ENCODE data around the gene MSS51.
"Not testable (repeated sequence)": the region's sequence is repeated elsewhere in the genome, so short reads cannot be mapped to it uniquely, and the experiment has no call there.

MSS51 gene

GRCh38 chr10:73413528-73414229 is 19.7 kb downstream of the MSS51 start, which contains the start of gene ANXA7:
ANXA7 (minus strand) TSS chr10:73414058; CDS start chr10:73400856, 13,202 bp downstream.
- DNase-seq, result peak; percentile 81 to 94 (median 88)

GRCh38 chr10:73413108-73413527 is 20.2 kb downstream of the MSS51 start:
- DNase-seq, result peak in 1 of 4 experiments; percentile 17

- no peak for DNase-seq
Observed at GRCh38 chr10:73410897-73411296, 22.5 kb downstream of the MSS51 start.

GRCh38 chr10:73408978-73409521 is 24.3 kb downstream of the MSS51 start:
- no peak for DNase-seq

GRCh38 chr10:73408061-73408460 is 25.3 kb downstream of the MSS51 start:
- no peak for DNase-seq

GRCh38 chr10:73407495-73407894 is 25.9 kb downstream of the MSS51 start:
- DNase-seq, result no peak

- no peak for DNase-seq
Observed at GRCh38 chr10:73406846-73407245, 26.5 kb downstream of the MSS51 start.

GRCh38 chr10:73405556-73405955 is 27.8 kb downstream of the MSS51 start:
- no peak for DNase-seq

GRCh38 chr10:73404690-73405089 is 28.7 kb downstream of the MSS51 start:
- no peak for DNase-seq

- DNase-seq, result no peak
Observed at GRCh38 chr10:73401636-73402035, 31.7 kb downstream of the MSS51 start.

GRCh38 chr10:73399063-73399462 is 34.3 kb downstream of the MSS51 start:
- DNase-seq, result no peak

GRCh38 chr10:73398024-73398423 is 35.3 kb downstream of the MSS51 start:
- DNase-seq, result no peak

GRCh38 chr10:73394325-73394724 is 39.0 kb downstream of the MSS51 start:
- not testable (repeated sequence) for DNase-seq

- no peak for DNase-seq
Observed at GRCh38 chr10:73388228-73388627, 45.1 kb downstream of the MSS51 start.

GRCh38 chr10:73386583-73386982 is 46.8 kb downstream of the MSS51 start:
- no peak for DNase-seq

GRCh38 chr10:73379064-73379748 is 54.2 kb downstream of the MSS51 start:
- DNase-seq, result no peak

GRCh38 chr10:73376679-73377078 is 56.7 kb downstream of the MSS51 start:
- no peak for DNase-seq

All from activated naive CD4-positive, alpha-beta T cell (primary cell).